ENCODE results near the gene TMTC2. TPM values are rescaled to one million over a fixed set of nuclear protein-coding genes. Genes with fewer than 3 reads are reported as not detected.
"Not testable (repeated sequence)": the region's sequence is repeated elsewhere in the genome, so short reads cannot be mapped to it uniquely, and the experiment has no call there.

The TMTC2 gene
- total RNA-seq, 4 donors from 2014 or later, result 19.5 to 35.8 (median 22.9) TPM

- TF ChIP-seq EP300 (IDR thresholded peaks at IDR 0.05) (no peak), CTCF (IDR thresholded peaks at IDR 0.05) (no peak), POLR2A (IDR thresholded peaks at IDR 0.05) (no peak)
- no peaks in the 10 kb centered on the region for H3K27me3 ChIP-seq
- H3K4me3 ChIP-seq, result no peak overlapping the region
- no peaks in the 10 kb centered on the region for H3K9me3 ChIP-seq
- peaks cover 0 to 33% (median 5%) of the 10 kb centered on the region in 4 donors for H3K4me1 ChIP-seq
- DNase-seq (ENCODE audit: low spot score in 2 of 2), result no peak
- 94 to 97% methylated on average over 3 of the region's 3 CpGs for WGBS, 2 donors
- no peak overlapping the region for H3K27ac ChIP-seq
- no peaks in the 10 kb centered on the region for H3K36me3 ChIP-seq
Measured at GRCh38 chr12:82760423-82760822, 73.7 kb downstream of the TMTC2 start.

GRCh38 chr12:82765206-82765605, 78.5 kb downstream of the TMTC2 start:
- not testable (repeated sequence) for H3K27me3 ChIP-seq; DNase-seq (ENCODE audit: low spot score in 2 of 2); H3K9me3 ChIP-seq; H3K36me3 ChIP-seq; H3K27ac ChIP-seq; H3K4me3 ChIP-seq; H3K4me1 ChIP-seq
- 95 to 98% methylated on average over 7 of the region's 7 CpGs for WGBS, 2 donors

- Histone ChIP-seq H3K9me3 (no peaks in the 10 kb centered on the region), H3K27me3 (no peaks in the 10 kb centered on the region), H3K27ac (no peak overlapping the region), H3K4me1 (no peaks in the 10 kb centered on the region), H3K36me3 (no peaks in the 10 kb centered on the region), H3K4me3 (no peak overlapping the region)
- 91 to 99% methylated on average over 5 of the region's 5 CpGs for WGBS, 2 donors
- DNase-seq (ENCODE audit: low spot score in 2 of 2), result no peak
- TF ChIP-seq POLR2A (IDR thresholded peaks at IDR 0.05), result no peak
- no peak for TF ChIP-seq CTCF (IDR thresholded peaks at IDR 0.05)
- no peak for TF ChIP-seq EP300 (IDR thresholded peaks at IDR 0.05)
Measured at GRCh38 chr12:82765971-82766705, 79.4 kb downstream of the TMTC2 start.

- H3K27me3 ChIP-seq, result no peaks in the 10 kb centered on the region
- H3K4me3 ChIP-seq, result no peak overlapping the region
- TF ChIP-seq CTCF (IDR thresholded peaks at IDR 0.05), result no peak
- no peak for TF ChIP-seq EP300 (IDR thresholded peaks at IDR 0.05)
- no peak for TF ChIP-seq POLR2A (IDR thresholded peaks at IDR 0.05)
- H3K9me3 ChIP-seq, result no peaks in the 10 kb centered on the region
- DNase-seq (ENCODE audit: low spot score in 2 of 2), result no peak
- 74 to 75% methylated on average over 5 of the region's 5 CpGs for WGBS, 2 donors
- no peaks in the 10 kb centered on the region for H3K4me1 ChIP-seq
- H3K27ac ChIP-seq, result no peak overlapping the region
- no peaks in the 10 kb centered on the region for H3K36me3 ChIP-seq
Measured at GRCh38 chr12:82774666-82775065, 88.0 kb downstream of the TMTC2 start.

- no peak for DNase-seq (ENCODE audit: low spot score in 2 of 2)
- Histone ChIP-seq H3K4me1 (peaks cover 0 to 22% (median 8%) of the 10 kb centered on the region in 4 donors), H3K27me3 (no peaks in the 10 kb centered on the region), H3K27ac (peak overlapping the region in 3 of 4 donors; percentile 44 to 94 (median 89)), H3K36me3 (no peaks in the 10 kb centered on the region), H3K4me3 (peak overlapping the region in 1 of 4 donors; percentile 33), H3K9me3 (no peaks in the 10 kb centered on the region)
- TF ChIP-seq POLR2A (IDR thresholded peaks at IDR 0.05), result no peak
- TF ChIP-seq CTCF (IDR thresholded peaks at IDR 0.05), result no peak
- TF ChIP-seq EP300 (IDR thresholded peaks at IDR 0.05), result no peak
- 36 to 42% methylated on average over 4 of the region's 4 CpGs for WGBS, 2 donors
Measured at GRCh38 chr12:82780517-82780916, 93.8 kb downstream of the TMTC2 start.

Measured in tibial nerve (tissue), 4 donors.